ENCODE results near the gene PMVK.

The PMVK gene

DNA sequence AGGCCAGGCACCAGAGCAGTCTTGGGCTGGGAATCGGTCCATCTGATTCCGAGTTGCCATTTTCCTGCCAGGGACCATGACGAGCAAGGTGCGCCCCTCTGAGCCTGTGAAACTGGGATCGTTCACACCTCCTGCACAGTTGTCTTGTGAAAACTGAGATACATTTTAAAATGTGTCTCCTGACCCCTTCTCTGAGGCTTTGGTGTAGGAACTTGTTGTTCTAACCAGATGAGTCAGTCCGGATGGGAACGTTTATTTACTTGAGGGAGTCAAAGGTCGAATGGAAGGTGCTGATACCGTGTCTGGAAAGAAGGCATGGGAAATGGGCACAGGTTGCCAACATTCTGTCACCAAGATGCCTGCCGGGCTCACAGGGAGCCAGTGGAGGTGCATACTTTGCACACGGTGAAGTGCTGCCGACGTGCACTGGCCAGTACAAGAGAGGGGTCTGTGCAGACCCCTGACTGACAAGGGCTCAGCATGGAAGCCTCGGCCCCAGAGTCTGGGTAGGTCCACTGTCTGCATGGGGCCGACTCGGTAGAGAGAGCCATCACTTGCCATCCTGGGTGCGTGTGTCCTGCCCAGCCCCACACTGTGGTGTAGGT, 59.0 kb downstream of the PMVK start:
- DNase-seq (ENCODE audit: low read depth), result no peak

- DNase-seq (ENCODE audit: low read depth), result no peak
Measured at GRCh38 chr1:154876842-154877369, 59.6 kb downstream of the PMVK start.
